Measurements from ENCODE around the gene PTPRCAP. TPM values are rescaled to one million over a fixed set of nuclear protein-coding genes. Genes with fewer than 3 reads are reported as not detected.

PTPRCAP gene
- total and polyA plus RNA-seq, 12 donors, result 0.42 to 10.1 (median 1.0) TPM; not detected in 2

DNA sequence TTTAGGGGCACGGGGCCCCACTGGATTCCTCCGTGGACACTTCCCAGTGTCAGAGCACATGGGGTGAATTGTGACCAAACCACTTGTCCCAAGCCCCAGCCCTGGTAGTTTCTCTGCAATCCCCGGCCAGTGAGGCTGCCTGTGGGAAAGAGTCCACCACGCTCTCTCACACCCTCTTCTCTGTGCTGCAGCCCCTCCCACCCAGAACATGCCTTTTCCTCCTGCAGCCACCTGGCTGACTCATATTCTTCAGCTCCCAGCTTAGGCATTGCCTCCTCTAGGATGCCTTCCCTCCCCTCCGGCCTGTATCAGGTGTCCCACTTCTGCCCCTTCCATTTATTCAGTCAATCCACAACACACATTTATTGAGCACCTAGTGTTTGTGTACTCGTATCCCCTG, 14.6 kb downstream of the PTPRCAP start:
- no peak overlapping the region for H3K27ac ChIP-seq

DNA sequence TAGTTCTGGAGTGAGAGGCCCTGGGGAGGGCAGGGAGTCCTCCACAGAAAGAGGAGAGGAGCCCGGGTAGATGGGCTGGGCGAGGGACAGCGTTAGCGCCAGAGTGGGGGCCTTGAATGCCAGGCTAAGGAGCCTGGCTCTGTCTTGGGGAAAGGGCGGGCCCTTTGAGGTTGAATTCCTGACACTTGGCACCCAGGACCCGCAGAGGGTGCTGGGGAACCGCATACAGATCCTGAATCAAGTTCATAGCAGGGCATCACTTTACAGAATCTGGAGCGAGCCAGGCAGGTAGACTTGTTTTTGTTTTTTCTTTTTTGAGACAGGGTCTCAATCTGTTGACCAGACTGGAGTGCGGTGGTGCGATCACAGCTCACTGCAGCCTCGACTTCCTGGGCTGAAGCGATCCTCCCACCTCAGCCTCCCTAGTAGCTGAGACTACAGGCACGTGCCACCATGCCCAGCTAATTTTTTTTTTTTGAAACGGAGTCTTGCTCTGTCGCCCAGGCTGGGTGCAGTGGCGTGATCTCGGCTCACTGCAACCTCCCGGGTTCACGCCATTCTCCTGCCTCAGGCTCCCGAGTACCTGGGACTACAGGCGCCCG, 16.0 kb downstream of the PTPRCAP start:
- peaks cover 16 to 46% (median 37%) of the 10 kb centered on the region in 9 donors for H3K4me1 ChIP-seq
- no peaks in the 10 kb centered on the region for H3K9me3 ChIP-seq
- H3K36me3 ChIP-seq, result no peaks in the 10 kb centered on the region
- 77% methylated on average over 22 of the region's 22 CpGs for WGBS, 2 donors
- peak overlapping the region in 9 of 10 donors; percentile 48 to 62 (median 56) for H3K4me3 ChIP-seq
- no peak for ATAC-seq
- DNase-seq, result no peak
- peak overlapping the region in 9 of 10 donors; percentile 80 to 98 (median 93) for H3K27ac ChIP-seq
- intact Hi-C loops (cut with DNase I), result loop anchor here in 1 of 10 donors (10.0 kb wide), 1 partner anchor 67 kb away; the partner anchor contains the start of gene POLD4
- H3K27me3 ChIP-seq, result no peaks in the 10 kb centered on the region
- TF ChIP-seq, protein P1, sequence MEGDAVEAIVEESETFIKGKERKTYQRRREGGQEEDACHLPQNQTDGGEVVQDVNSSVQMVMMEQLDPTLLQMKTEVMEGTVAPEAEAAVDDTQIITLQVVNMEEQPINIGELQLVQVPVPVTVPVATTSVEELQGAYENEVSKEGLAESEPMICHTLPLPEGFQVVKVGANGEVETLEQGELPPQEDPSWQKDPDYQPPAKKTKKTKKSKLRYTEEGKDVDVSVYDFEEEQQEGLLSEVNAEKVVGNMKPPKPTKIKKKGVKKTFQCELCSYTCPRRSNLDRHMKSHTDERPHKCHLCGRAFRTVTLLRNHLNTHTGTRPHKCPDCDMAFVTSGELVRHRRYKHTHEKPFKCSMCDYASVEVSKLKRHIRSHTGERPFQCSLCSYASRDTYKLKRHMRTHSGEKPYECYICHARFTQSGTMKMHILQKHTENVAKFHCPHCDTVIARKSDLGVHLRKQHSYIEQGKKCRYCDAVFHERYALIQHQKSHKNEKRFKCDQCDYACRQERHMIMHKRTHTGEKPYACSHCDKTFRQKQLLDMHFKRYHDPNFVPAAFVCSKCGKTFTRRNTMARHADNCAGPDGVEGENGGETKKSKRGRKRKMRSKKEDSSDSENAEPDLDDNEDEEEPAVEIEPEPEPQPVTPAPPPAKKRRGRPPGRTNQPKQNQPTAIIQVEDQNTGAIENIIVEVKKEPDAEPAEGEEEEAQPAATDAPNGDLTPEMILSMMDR (IDR thresholded peaks at IDR 0.05), result no peak

More for the DNA sequence above, 14.6 kb downstream of the PTPRCAP start:
- TF ChIP-seq, protein P1 (IDR thresholded peaks at IDR 0.05), result no peak
- WGBS, 2 donors, result 74 to 75% methylated on average over 6 of the region's 6 CpGs
- H3K36me3 ChIP-seq, result no peaks in the 10 kb centered on the region
- intact Hi-C loops (cut with DNase I), result loop anchor here in 1 of 10 donors (10.0 kb wide), 1 partner anchor 68 kb away; the partner anchor contains the start of gene POLD4
- peaks cover 15 to 40% (median 33%) of the 10 kb centered on the region in 9 donors for H3K4me1 ChIP-seq
- H3K27me3 ChIP-seq, result no peaks in the 10 kb centered on the region
- ATAC-seq, result no peak
- no peak overlapping the region for H3K4me3 ChIP-seq
- no peak for DNase-seq
- H3K9me3 ChIP-seq, result no peaks in the 10 kb centered on the region

DNA sequence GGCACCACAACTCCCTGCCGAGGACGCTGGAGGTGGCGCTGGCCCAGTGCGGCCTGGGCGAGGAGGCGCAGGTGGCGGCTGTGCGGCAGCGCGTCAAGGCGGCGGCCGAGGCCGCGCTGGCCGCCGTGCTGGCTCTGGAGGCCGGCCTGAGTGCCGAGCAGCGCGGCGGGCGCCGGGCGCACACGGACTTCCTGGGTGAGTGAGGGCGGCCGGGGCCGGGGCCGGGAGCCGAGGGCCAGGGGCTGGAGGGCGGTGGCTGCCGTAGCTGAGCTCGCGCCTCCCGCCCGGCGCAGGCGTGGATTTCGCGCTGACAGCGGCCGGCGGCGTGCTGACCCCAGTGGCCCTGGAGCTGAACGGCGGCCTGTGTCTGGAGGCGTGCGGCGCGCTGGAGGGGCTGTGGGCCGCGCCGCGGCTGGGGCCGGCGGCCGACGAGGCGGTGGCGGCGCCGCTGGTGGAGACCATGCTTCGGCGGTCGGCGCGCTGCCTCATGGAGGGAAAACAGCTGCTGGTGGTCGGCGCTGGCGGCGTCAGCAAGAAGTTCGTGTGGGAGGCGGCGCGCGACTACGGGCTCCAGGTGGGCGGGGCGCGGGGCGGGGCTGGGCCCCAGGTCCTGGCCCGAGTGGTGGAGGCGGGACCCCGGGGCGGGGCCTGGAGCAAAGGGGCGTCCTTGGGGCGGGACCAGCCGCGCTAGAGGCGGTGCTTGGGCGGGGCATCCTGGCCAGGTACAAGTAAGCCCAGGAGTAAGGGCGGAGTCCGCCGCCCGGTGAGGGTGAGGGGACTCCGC, 16.6 kb downstream of the PTPRCAP start:
- peak; percentile 96 to 98 for DNase-seq
- H3K27ac ChIP-seq, result peak overlapping the region; percentile 25 to 98 (median 92)
- H3K36me3 ChIP-seq, result no peaks in the 10 kb centered on the region
- WGBS, 2 donors, result 1% methylated on average over 66 to 97 of the region's 97 CpGs
- intact Hi-C loops (cut with DNase I), result loop anchor here in 1 of 10 donors (10.0 kb wide), 1 partner anchor 66 kb away; the partner anchor contains the start of gene POLD4
- peak; percentile 85 to 96 (median 92) for ATAC-seq
- peak overlapping the region in 9 of 10 donors; percentile 48 to 62 (median 56) for H3K4me3 ChIP-seq
- TF ChIP-seq, protein P1 (IDR thresholded peaks at IDR 0.05), result peak in 1 of 9 donors; percentile 2
- H3K27me3 ChIP-seq, result peaks cover 0 to 5% (median 0%) of the 10 kb centered on the region in 7 donors
- no peaks in the 10 kb centered on the region for H3K9me3 ChIP-seq
- H3K4me1 ChIP-seq, result peaks cover 20 to 53% (median 44%) of the 10 kb centered on the region in 9 donors

DNA sequence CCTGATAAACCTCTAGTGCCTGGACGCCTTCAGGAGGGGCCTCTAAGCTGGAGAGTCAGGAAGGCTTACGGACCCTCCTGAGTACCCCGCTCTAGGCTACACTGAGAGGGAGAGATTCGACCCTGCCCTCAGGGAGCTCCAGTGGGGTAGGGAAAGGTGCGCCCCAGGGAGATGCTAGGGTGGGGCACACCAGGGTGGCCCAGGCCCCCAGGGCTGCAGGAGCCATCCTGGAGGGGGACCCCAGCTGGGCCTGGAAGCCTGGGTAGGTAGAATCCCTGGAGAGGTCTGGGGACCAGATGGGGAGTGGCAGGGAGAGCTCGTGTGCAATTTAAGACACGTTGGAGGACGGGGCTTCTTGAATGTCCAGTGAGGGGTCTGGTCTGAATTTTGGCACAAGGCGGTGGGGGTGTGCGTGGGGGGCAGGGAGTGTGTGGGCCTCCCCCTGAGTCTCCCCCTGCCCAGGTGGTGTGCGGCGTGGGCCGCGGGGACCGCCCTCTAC, 17.3 kb downstream of the PTPRCAP start:
- peak overlapping the region; percentile 25 to 98 (median 92) for H3K27ac ChIP-seq
- ATAC-seq (no peak), DNase-seq (no peak)
- 39 to 43% methylated on average over 15 of the region's 15 CpGs for WGBS, 2 donors
- TF ChIP-seq, protein P1 (IDR thresholded peaks at IDR 0.05), result no peak
- intact Hi-C loops (cut with DNase I), result loop anchor here in 1 of 10 donors (10.0 kb wide), 1 partner anchor 65 kb away; the partner anchor contains the start of gene POLD4
- H3K4me1 ChIP-seq, result peaks cover 20 to 56% (median 48%) of the 10 kb centered on the region in 9 donors
- no peaks in the 10 kb centered on the region for H3K36me3 ChIP-seq
- peak overlapping the region in 9 of 10 donors; percentile 48 to 62 (median 56) for H3K4me3 ChIP-seq
- peaks cover 0 to 12% (median 2%) of the 10 kb centered on the region in 7 donors for H3K27me3 ChIP-seq
- H3K9me3 ChIP-seq, result no peaks in the 10 kb centered on the region

Data from heart right ventricle (tissue), 16 donors.